Measurements from ENCODE around the gene FHOD3.
A peak's percentile ranks its signal among the peaks of the same experiment; 100 is the strongest.

The FHOD3 gene

GRCh38 chr18:36828630-36829361 is 531.3 kb downstream of the FHOD3 start, which contains the start of the genes KIAA1328 and TPGS2 (continued):
- TF ChIP-seq ZNF26 (tag by site-specific recombination; IDR thresholded peaks at IDR 0.05): no peak
- TF ChIP-seq TRIM28 (IDR thresholded peaks at IDR 0.05; ENCODE audit: borderline replicate concordance, low read length): no peak
- peak; percentile 64; the same call in 1 of the 2 replicates for TF ChIP-seq ZNF394 (tag by site-specific recombination; IDR thresholded peaks at IDR 0.05; ENCODE audit: borderline replicate concordance)
- no peak for TF ChIP-seq ZNF19 (tag by site-specific recombination; IDR thresholded peaks at IDR 0.05; ENCODE audit: low read depth)
- TF ChIP-seq ZNF354C (tag by site-specific recombination; IDR thresholded peaks at IDR 0.05; ENCODE audit: borderline replicate concordance, low read depth): no peak
- no peak for TF ChIP-seq ZSCAN5A (tag by site-specific recombination; IDR thresholded peaks at IDR 0.05)
- no peak for TF ChIP-seq GLIS1 (tag by site-specific recombination; IDR thresholded peaks at IDR 0.05)
- no peak for TF ChIP-seq SALL2 (tag by site-specific recombination; IDR thresholded peaks at IDR 0.05; ENCODE audit: borderline replicate concordance)
- TF ChIP-seq ZNF837 (tag by site-specific recombination; IDR thresholded peaks at IDR 0.05): no peak
- peak; percentile 82 for TF ChIP-seq GLIS2 (tag by site-specific recombination; IDR thresholded peaks at IDR 0.05)
- TF ChIP-seq ZNF174 (tag by site-specific recombination; IDR thresholded peaks at IDR 0.05): no peak
- no peak for TF ChIP-seq AEBP2 (tag by site-specific recombination; IDR thresholded peaks at IDR 0.05; ENCODE audit: borderline replicate concordance)
- TF ChIP-seq ZNF274 (IDR thresholded peaks at IDR 0.05; ENCODE audit: low read length): no peak
- no peak for TF ChIP-seq ZNF274 (tag by site-specific recombination; IDR thresholded peaks at IDR 0.05; ENCODE audit: borderline replicate concordance)
- peak; percentile 67 for TF ChIP-seq KLF16 (tag by site-specific recombination; IDR thresholded peaks at IDR 0.05)
- no peak for TF ChIP-seq HOXA7 (CRISPR knock-in tag; IDR thresholded peaks at IDR 0.05; ENCODE audit: borderline replicate concordance)
- TF ChIP-seq ZNF202 (tag by site-specific recombination; IDR thresholded peaks at IDR 0.05; ENCODE audit: borderline replicate concordance): no peak
- TF ChIP-seq KLF9 (tag by site-specific recombination; IDR thresholded peaks at IDR 0.05; ENCODE audit: low read depth): no peak; the same call in 1 of the 2 replicates
- no peak for TF ChIP-seq ZNF518A (tag by site-specific recombination; conservative IDR thresholded peaks at IDR 0.05; ENCODE audit: low read depth)
- no peak for TF ChIP-seq ZNF704 (tag by site-specific recombination; IDR thresholded peaks at IDR 0.05)
- no peak for TF ChIP-seq ZNF645 (tag by site-specific recombination; IDR thresholded peaks at IDR 0.05)
- no peak for TF ChIP-seq ZNF544 (tag by site-specific recombination; IDR thresholded peaks at IDR 0.05)
- no peak for TF ChIP-seq TSHZ1 (tag by site-specific recombination; IDR thresholded peaks at IDR 0.05; ENCODE audit: borderline replicate concordance)
